ENCODE measurements around the gene GCDH.

GRCh38 chr19:12858041-12858928 is 32.7 kb upstream of the GCDH start:
- TF ChIP-seq CTCF (IDR thresholded peaks at IDR 0.05) (no peak), POLR2A (IDR thresholded peaks at IDR 0.05) (no peak), POLR2AphosphoS5 (IDR thresholded peaks at IDR 0.05) (no peak)
